ENCODE data around the gene ADAM22. TPM values are rescaled to one million over a fixed set of nuclear protein-coding genes. Genes with fewer than 3 reads are reported as not detected.
A peak's percentile ranks its signal among the peaks of the same experiment; 100 is the strongest.
"Not testable (repeated sequence)": the region's sequence is repeated elsewhere in the genome, so short reads cannot be mapped to it uniquely, and the experiment has no call there.

ADAM22 gene
- total RNA-seq, 1 donor from 2014 or later = 0.40 TPM

GRCh38 chr7:88156356-88156755 lies 222.3 kb downstream of the ADAM22 start:
- DNase-seq (ENCODE audit: low read depth in 2 of 2) = no peak

DNA sequence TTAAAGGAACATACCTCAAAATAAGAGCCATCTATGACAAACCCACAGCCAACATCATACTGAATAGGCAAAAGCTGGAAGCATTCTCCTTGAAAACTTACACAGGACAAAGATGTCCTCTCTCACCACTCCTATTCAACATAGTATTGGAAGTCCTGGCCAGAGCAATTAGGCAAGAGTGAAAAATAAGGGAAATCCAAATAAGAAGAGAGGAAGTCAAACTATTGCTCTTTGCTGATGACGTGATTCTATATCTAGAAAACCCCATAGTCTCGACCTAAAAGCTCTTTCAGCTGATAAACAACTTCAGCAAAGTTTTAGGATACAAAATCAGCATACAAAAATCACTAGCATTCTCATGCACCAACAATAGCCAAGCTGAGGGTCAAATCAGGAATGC lies 225.7 kb downstream of the ADAM22 start:
- not testable (repeated sequence) for DNase-seq (ENCODE audit: low read depth in 2 of 2)

- DNase-seq (ENCODE audit: low read depth in 2 of 2) = no peak
Measured at GRCh38 chr7:88165697-88166096, 231.6 kb downstream of the ADAM22 start.

DNA sequence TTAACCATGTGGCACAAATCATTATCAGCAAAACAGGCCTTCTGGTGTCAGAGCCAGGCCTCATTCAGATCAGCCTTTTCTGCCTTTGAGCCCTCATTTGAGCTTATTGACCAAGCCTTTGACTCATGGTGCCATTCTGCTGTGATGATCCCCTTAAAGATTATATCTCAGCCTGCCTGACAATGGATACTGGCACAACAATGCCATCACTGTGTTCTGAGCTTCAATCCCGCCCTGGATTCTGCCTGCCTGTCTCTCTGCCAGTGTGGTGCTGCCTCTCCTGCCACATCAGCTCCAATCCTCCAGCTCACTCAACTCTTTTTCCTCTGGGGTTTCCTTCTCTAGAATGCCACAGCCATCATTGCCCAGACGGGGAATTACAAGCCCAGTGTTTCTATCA lies 233.2 kb downstream of the ADAM22 start:
- DNase-seq (ENCODE audit: low read depth in 2 of 2) = no peak

DNA sequence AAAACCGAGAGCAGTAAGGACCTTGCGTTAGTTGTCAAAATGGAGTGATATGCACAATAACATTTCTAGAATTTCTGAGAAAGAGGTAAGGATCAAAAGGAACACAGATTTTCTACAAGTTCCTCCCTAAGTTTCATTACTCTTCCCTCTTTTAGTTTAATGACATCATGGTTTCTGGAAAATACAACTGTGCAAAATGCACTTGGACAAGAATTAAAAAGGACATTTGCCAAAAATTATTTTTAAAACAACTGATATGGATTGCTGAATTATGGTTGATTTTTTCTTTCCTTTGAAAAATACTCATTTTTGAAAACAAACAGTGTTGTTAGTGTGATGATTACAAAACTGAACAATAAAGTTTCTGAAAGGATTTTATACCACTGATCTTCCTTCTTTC lies 233.7 kb downstream of the ADAM22 start:
- no peak for DNase-seq (ENCODE audit: low read depth in 2 of 2)

- peak; percentile 12 to 35 for DNase-seq (ENCODE audit: low read depth in 2 of 2)
Measured at GRCh38 chr7:88169717-88170320, 235.8 kb downstream of the ADAM22 start.

GRCh38 chr7:88172842-88173241 lies 238.8 kb downstream of the ADAM22 start:
- no peak for DNase-seq (ENCODE audit: low read depth in 2 of 2)

DNA sequence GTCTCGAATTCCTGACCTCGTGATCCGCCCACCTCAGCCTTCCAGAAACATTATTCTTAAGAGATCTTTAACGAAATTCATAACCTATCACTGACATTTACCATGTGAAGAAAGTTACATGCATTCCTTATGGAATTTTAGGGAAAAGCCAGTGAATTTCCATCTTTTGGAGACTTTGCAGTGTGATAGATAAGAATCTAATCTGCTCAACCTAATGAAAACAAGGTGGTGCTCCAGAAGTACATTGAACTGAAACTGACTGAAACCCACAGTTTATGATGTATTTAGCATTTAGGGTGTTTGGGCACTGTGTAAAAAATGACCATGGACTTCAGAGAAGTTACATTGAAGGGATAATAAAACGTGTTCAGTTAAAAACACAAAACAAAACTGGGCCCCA lies 242.1 kb downstream of the ADAM22 start:
- DNase-seq (ENCODE audit: low read depth in 2 of 2) = no peak

- DNase-seq (ENCODE audit: low read depth in 2 of 2) = no peak
Measured at GRCh38 chr7:88183051-88183450, 249.0 kb downstream of the ADAM22 start.

DNA sequence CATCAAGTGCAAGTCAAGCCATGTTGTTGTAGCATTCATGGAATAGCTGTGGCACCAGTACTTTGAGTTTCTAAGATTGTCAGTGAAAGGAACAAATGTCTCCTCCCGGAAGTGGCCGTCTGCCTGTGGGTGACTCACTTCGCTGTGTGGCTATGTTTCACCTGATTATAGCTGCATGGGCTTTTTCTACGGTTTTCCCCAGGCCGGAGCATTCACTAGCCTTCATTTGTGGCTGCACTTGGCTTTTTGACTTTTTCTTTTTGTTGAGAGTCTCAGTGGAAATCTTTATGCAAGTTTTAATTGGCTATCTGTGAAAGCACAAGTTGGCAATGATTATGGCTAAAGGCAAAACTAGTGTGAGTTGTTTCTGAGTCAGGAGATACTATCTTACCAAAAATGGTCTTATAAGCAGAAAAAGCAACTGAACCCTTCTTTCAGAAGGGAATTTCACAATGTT lies 250.8 kb downstream of the ADAM22 start:
- DNase-seq (ENCODE audit: low read depth in 2 of 2) = peak in 1 of 2 donors; percentile 27

DNA sequence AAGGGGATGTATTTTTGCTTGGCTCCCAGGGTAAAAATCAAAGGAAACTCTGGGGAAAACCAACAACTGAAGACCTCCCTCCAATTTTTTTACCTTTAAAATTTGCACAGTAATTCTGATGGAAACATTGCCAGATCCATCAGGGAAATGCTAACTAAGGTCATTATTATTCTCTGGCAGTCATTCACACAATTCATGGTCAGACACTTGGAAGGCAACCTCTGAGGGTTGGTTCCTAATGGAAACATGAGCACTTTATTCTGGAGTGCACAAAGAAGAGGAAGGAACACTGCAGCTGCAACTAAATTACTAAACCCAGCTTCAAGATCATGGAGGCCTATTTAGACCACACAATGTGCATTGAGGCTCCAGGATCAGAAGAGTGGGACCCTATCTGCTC lies 251.6 kb downstream of the ADAM22 start:
- DNase-seq (ENCODE audit: low read depth in 2 of 2) = no peak

DNA sequence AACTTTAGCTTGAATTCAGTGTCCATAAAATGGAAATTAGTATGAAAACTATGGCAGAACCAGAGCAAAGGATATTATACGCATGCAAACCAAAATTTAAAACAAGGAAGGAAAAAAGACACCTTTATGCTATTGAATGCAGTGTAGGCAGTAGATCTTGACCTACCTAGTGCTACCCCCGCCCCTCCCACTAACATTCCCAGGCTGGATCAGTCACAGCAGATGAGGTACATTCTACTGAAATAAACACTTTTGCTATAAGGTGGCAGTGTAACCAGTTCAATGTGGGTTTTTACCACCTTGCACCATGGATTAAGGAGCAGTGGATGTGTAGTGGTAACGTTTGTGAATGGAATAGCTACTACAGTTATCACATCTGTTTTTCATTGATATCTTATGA lies 257.9 kb downstream of the ADAM22 start:
- DNase-seq (ENCODE audit: low read depth in 2 of 2) = no peak

DNA sequence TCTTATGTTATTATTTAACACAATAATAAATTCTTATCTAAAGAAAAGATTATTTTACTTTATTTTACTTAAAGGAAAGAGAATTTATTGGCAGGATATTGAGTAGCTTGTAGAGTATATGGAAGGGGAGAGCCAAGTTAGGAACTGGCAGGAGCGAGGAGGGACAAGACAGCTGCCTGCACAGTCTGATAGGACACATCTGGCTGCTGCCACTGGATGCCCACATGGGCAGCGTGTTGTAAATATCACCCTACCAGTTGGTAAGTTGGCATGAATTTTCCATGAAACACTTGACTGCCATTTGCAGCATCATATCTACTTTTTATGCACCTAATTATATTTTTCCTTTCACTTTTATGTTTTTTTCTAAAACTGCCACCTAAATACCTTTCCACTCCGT lies 266.2 kb downstream of the ADAM22 start:
- DNase-seq (ENCODE audit: low read depth in 2 of 2) = no peak

GRCh38 chr7:88200789-88201188 lies 266.7 kb downstream of the ADAM22 start:
- no peak for DNase-seq (ENCODE audit: low read depth in 2 of 2)

DNA sequence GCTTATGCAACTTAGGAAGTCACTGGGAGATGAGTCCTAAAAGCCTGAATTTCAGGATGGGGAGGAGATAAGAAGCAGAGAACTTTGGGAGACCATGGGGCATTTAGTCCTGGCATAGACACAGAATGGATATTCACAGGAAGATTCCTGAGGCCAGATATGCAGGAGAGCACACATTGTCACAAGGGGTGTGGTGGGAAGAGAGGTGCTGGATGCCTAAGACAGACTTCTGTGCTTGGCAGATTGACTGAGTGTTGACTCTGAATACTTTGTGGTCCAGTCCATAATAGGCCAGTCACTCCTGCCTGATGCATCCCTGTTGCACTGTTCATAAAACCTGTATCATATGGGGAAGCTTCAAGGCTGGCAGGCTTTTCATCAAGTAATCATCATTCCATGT lies 267.3 kb downstream of the ADAM22 start:
- DNase-seq (ENCODE audit: low read depth in 2 of 2) = no peak

DNA sequence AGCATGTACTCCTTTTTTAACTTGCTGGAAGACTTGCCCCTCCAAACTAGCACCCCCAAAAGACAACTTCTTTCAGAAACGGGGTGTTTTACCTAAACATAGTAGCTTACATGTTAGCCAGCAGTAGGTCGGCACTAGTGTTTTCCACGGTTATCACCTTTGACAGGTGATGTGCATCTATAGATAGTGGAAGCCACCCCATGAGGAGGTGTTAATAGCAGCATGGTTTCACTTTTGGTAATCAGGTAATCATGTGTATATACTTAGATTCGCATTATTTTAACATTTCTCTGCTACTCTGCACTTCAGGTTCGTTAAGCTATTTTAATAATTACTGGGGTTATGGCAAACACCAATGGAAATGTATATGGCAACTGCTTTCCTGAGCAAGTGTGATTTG lies 268.2 kb downstream of the ADAM22 start:
- DNase-seq (ENCODE audit: low read depth in 2 of 2) = no peak

DNA sequence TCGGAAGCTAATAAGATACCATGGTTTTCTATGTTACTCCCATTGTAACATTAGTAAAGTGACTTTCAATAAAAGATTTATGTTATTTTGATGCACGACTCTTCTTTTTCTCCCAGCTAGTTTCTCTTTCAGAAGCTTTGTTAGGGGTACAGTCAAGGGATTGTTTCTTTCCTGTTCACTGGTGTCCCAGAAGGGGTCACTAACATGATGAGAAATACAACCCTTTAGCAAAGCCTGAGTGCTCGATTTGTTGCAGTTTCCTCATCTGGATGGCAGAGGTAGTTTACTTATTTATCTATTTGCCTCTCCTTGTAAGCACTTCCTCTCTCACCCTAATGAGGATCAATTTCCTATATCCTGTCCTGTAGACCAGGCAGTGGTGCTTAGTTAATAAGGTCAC lies 268.7 kb downstream of the ADAM22 start:
- DNase-seq (ENCODE audit: low read depth in 2 of 2) = no peak

DNA sequence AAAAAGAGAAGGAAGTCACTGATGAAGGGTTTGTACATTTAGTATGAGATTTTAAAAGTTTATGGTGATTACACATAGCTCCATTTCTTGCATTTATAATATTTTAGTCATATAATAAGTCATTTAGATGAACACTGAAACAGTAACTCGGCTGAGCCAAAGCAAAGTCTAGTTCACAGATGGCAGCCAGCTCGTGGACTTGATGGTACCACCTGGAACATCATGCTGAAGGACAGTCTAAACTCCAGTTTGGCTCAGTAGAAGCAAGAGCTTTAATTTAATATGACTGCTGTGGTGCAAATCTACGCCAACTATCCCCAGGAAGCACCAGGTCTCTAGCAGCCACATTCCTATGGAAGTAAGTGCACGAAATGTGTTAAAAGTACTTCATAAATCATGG lies 269.4 kb downstream of the ADAM22 start:
- no peak for DNase-seq (ENCODE audit: low read depth in 2 of 2)

DNA sequence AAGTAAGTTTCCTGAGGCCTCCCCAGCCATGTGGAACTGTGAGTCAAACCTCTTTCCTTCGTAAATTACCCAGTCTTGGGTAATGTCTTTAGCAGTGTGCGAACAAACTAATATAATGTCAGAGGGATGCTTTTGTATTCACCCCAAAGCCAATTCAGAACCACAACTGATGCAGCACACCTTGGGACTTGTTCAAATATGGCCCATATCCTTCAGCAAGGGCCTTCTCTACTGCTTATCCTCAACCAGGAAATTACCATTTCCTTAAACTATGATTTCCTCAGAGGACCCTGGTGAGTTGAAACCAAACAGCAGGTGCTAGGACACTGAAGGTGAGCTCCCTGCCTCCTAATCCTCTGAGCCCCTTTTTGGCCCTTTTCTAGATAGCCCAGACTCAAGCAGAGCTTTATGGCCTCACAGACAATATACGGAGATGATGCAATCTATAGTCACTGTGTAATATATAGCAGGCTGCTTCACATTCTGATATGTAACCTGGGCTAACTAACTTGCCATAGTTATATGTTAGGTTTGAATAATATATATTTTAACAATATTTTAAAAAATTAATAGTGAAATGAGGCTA lies 270.6 kb downstream of the ADAM22 start:
- no peak for DNase-seq (ENCODE audit: low read depth in 2 of 2)

GRCh38 chr7:88205179-88205578 lies 271.1 kb downstream of the ADAM22 start:
- DNase-seq (ENCODE audit: low read depth in 2 of 2) = no peak

DNA sequence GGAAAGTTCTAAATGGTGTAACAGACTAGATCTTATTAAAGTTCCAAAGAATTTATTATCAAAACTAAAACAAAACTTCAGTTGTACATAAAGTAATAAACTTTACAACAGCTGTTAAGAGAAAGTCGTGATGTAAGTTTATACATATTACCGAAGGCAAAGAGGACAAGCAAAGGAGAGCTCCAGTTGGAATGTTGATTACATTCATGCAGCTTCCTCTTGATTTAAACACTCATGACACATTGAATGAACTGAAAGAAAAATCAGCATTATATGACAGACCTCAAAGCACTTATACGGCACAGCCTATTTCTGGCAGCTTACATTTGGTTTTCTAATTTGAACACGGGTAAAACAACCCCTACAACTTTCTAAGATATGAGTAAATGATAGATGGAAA lies 272.2 kb downstream of the ADAM22 start:
- no peak for DNase-seq (ENCODE audit: low read depth in 2 of 2)

GRCh38 chr7:88208521-88208920 lies 274.5 kb downstream of the ADAM22 start:
- DNase-seq (ENCODE audit: low read depth in 2 of 2) = no peak

GRCh38 chr7:88212918-88213317 lies 278.9 kb downstream of the ADAM22 start:
- no peak for DNase-seq (ENCODE audit: low read depth in 2 of 2)

DNA sequence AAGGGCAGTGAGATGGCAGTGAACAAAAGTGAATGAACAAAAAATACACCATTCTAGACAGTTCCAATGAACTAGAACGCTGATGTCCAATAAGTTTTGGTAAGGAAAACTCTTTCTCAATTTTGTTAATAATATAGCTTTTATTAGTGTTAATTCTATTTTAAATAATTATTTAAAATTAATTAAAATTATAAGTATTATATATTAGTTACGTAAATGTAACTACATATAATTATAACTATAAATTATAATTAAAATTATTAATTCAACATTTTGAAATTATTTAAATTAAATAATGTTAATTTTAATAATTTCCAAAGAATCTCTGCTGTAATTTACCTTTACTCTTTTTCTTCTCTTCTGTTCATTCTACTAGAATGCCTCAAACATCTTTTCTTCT lies 280.4 kb downstream of the ADAM22 start:
- DNase-seq (ENCODE audit: low read depth in 2 of 2) = no peak
